SK-N-MC (cell line): ENCODE results near the gene PHLDA1.
A peak's percentile ranks its signal among the peaks of the same experiment; 100 is the strongest.

Experiments used
- DNase-seq: peaks from one replicate; pipeline ENCODE4 v3.0.0-alpha.2; 2011; ENCODE audit warnings: low read depth, low spot score
- H3K27ac ChIP-seq: fragments of 200-600 bp; sonication (generic); 2 replicates; pipeline ENCODE4 v1.5.1; 2016; ENCODE audit warnings: mixed run types
- H3K36me3 ChIP-seq: fragments of 200-600 bp; sonication (generic); 2 replicates; pipeline ENCODE4 v1.6.1; 2017; ENCODE audit warnings: antibody characterized with exemption, low read length, mixed read lengths; ENCODE audit not compliant: insufficient read depth
- H3K4me3 ChIP-seq: fragments of 200-600 bp; sonication (generic); 2 replicates; pipeline ENCODE4 v1.5.1; 2016
- H3K9ac ChIP-seq: fragments of 200-600 bp; sonication (generic); 2 replicates; pipeline ENCODE4 v1.8.0; 2017; ENCODE audit warnings: mixed run types, mixed read lengths; ENCODE audit not compliant: insufficient read length
- H3K9me3 ChIP-seq: fragments of 200-600 bp; sonication (generic); 2 replicates; pipeline ENCODE4 v1.6.1; 2017; ENCODE audit warnings: low read depth, mild to moderate bottlenecking, antibody characterized with exemption, low read length, moderate library complexity, mixed read lengths
- EZH2 ChIP-seq: fragments of 200-600 bp; sonication (generic); IDR thresholded peaks from one replicate; pipeline ENCODE4 v1.6.1; 2017; ENCODE audit warnings: antibody characterized with exemption
- FOXP2 ChIP-seq: optimal IDR thresholded peaks from 2 replicates; pipeline ENCODE3; 2011; ENCODE audit warnings: mild to moderate bottlenecking, moderate library complexity; ENCODE audit not compliant: insufficient read depth; ENCODE audit errors: extremely low read length, control extremely low read depth
- POLR2AphosphoS5 ChIP-seq: IDR thresholded peaks from 2 replicates; pipeline ENCODE4 v1.6.1; 2012; ENCODE audit warnings: mild to moderate bottlenecking, low read depth, low read length, borderline replicate concordance

Gene PHLDA1

GRCh38 chr12:76043377-76043776 lies 11.8 kb upstream of the PHLDA1 start:
- DNase-seq = no peak
- TF ChIP-seq POLR2AphosphoS5 (no peak), FOXP2 (no peak), EZH2 (no peak)
- Histone ChIP-seq H3K4me3 (no peak overlapping the region), H3K36me3 (peaks cover 49% of the 10 kb centered on the region), H3K9me3 (no peaks in the 10 kb centered on the region), H3K27ac (no peak overlapping the region), H3K9ac (no peak overlapping the region)

- Histone ChIP-seq H3K4me3 (no peak overlapping the region), H3K9me3 (no peaks in the 10 kb centered on the region), H3K36me3 (peaks cover 39% of the 10 kb centered on the region), H3K9ac (no peak overlapping the region), H3K27ac (no peak overlapping the region)
- TF ChIP-seq FOXP2 (no peak), EZH2 (no peak), POLR2AphosphoS5 (no peak)
- DNase-seq = no peak
Observed at GRCh38 chr12:76042147-76042546, 10.6 kb upstream of the PHLDA1 start.

GRCh38 chr12:76041406-76041805 lies 9.8 kb upstream of the PHLDA1 start:
- Histone ChIP-seq H3K4me3 (no peak overlapping the region), H3K36me3 (peaks cover 32% of the 10 kb centered on the region), H3K27ac (no peak overlapping the region), H3K9me3 (no peaks in the 10 kb centered on the region), H3K9ac (no peak overlapping the region)
- TF ChIP-seq FOXP2 = no peak
- no peak for TF ChIP-seq EZH2
- TF ChIP-seq POLR2AphosphoS5 = no peak
- DNase-seq = no peak

- Histone ChIP-seq H3K4me3 (no peak overlapping the region), H3K36me3 (peaks cover 24% of the 10 kb centered on the region), H3K9ac (no peak overlapping the region), H3K9me3 (no peaks in the 10 kb centered on the region), H3K27ac (no peak overlapping the region)
- TF ChIP-seq EZH2 (no peak), POLR2AphosphoS5 (no peak), FOXP2 (no peak)
- DNase-seq = no peak
Observed at GRCh38 chr12:76040461-76040860, 8.9 kb upstream of the PHLDA1 start.

- Histone ChIP-seq H3K27ac (0 out of 2 replicates have a peak overlapping the region, but pooled peaks have one; percentile 15), H3K36me3 (peaks cover 1% of the 10 kb centered on the region), H3K9ac (no peak overlapping the region), H3K4me3 (no peak overlapping the region), H3K9me3 (no peaks in the 10 kb centered on the region)
- DNase-seq = no peak
- TF ChIP-seq EZH2 (no peak), FOXP2 (no peak), POLR2AphosphoS5 (no peak)
Observed at GRCh38 chr12:76038176-76038575, 6.6 kb upstream of the PHLDA1 start.

GRCh38 chr12:76037130-76038103 lies 5.8 kb upstream of the PHLDA1 start:
- DNase-seq = peak; percentile 72
- H3K4me3 ChIP-seq = no peak overlapping the region
- H3K9me3 ChIP-seq = no peaks in the 10 kb centered on the region
- no peaks in the 10 kb centered on the region; the same call in 1 of the 2 replicates for H3K36me3 ChIP-seq
- no peak overlapping the region for H3K9ac ChIP-seq
- H3K27ac ChIP-seq = 0 out of 2 replicates have a peak overlapping the region, but pooled peaks have one; percentile 15
- TF ChIP-seq POLR2AphosphoS5 (peak; percentile 29), FOXP2 (no peak), EZH2 (no peak)

- H3K27ac ChIP-seq = no peak overlapping the region
- H3K4me3 ChIP-seq = no peak overlapping the region
- no peaks in the 10 kb centered on the region for H3K36me3 ChIP-seq
- no peaks in the 10 kb centered on the region for H3K9me3 ChIP-seq
- no peak overlapping the region for H3K9ac ChIP-seq
- DNase-seq = no peak
- no peak for TF ChIP-seq FOXP2
- peak; percentile 43; the same call in 1 of the 2 replicates for TF ChIP-seq POLR2AphosphoS5
Observed at GRCh38 chr12:76035045-76035444, 3.5 kb upstream of the PHLDA1 start.

- H3K27ac ChIP-seq = 0 out of 2 replicates have a peak overlapping the region, but pooled peaks have one; percentile 23
- H3K36me3 ChIP-seq = no peaks in the 10 kb centered on the region
- DNase-seq = no peak
- no peak overlapping the region for H3K4me3 ChIP-seq
- TF ChIP-seq FOXP2 = no peak
- no peak for TF ChIP-seq EZH2
- no peak for TF ChIP-seq POLR2AphosphoS5
- H3K9ac ChIP-seq = no peak overlapping the region
- no peaks in the 10 kb centered on the region for H3K9me3 ChIP-seq
Observed at GRCh38 chr12:76033081-76034011, 1.8 kb upstream of the PHLDA1 start.
